ENCODE data around the gene UROC1.

DNA sequence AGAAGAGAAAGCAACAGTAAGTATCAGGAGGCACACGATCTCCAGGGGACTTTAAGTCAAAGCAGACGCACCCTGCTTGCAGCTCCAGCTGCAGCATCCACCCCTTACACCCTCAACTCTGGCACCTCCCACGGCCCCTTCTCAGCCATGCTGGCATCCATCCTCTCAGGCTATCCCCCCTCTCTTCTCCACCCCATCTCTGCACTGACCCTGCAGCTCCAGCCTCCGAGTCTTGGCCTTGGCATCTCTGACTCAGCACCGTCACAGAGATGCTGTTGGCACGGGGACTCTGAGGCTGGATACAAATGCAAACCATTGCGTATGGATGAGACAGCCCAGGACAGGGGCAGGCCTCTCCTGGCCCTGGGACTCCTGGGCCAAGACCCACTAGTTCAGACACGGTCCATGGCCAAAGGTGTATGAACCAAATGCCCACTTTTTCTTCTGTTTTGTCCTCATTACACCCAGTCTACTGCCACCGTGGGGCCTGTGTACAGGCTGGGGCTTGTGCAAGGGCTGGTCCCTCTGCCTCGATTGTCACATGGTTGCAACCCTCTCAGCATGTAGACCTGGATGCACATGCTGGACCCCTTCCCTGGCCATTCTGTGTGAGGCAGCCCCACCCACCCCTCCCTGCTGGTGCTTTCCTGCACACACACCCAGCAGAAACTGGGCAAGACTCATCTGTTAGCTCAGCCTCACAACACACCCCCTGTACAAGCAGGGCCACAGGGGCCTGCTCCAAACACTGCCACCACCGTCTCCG is 23.2 kb downstream of the UROC1 start:
- TF ChIP-seq, protein P1, sequence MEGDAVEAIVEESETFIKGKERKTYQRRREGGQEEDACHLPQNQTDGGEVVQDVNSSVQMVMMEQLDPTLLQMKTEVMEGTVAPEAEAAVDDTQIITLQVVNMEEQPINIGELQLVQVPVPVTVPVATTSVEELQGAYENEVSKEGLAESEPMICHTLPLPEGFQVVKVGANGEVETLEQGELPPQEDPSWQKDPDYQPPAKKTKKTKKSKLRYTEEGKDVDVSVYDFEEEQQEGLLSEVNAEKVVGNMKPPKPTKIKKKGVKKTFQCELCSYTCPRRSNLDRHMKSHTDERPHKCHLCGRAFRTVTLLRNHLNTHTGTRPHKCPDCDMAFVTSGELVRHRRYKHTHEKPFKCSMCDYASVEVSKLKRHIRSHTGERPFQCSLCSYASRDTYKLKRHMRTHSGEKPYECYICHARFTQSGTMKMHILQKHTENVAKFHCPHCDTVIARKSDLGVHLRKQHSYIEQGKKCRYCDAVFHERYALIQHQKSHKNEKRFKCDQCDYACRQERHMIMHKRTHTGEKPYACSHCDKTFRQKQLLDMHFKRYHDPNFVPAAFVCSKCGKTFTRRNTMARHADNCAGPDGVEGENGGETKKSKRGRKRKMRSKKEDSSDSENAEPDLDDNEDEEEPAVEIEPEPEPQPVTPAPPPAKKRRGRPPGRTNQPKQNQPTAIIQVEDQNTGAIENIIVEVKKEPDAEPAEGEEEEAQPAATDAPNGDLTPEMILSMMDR (conservative IDR thresholded peaks at IDR 0.05; ENCODE audit: low read length): no peak
- TF ChIP-seq EZH2phosphoT487 (IDR thresholded peaks at IDR 0.05; ENCODE audit: borderline replicate concordance, low read depth, low read length): no peak

Data from OCI-LY7 (cell line).